HFFc6 (cell line): ENCODE data around the gene MRPL40. TPM values are rescaled to one million over a fixed set of nuclear protein-coding genes. Genes with fewer than 3 reads are reported as not detected.
"Not testable (repeated sequence)": the region's sequence is repeated elsewhere in the genome, so short reads cannot be mapped to it uniquely, and the experiment has no call there.

Experiments
- DNase-seq: peaks from one replicate; pipeline ENCODE4 v3.0.0-alpha.2; 2018
- H3K27ac Mint-ChIP-seq: 2 replicates; pipeline ENCODE4 v1.8.0; 2020; ENCODE audit warnings: mild to moderate bottlenecking, mixed read lengths
- H3K27me3 Mint-ChIP-seq: 2 replicates; pipeline ENCODE4 v1.8.0; 2021; ENCODE audit warnings: mild to moderate bottlenecking, moderate library complexity, mixed read lengths; ENCODE audit not compliant: insufficient read depth
- H3K36me3 Mint-ChIP-seq: 2 replicates; pipeline ENCODE4 v1.8.0; 2021; ENCODE audit warnings: low read depth, mixed read lengths
- H3K4me1 Mint-ChIP-seq: 2 replicates; pipeline ENCODE4 v1.8.0; 2020; ENCODE audit warnings: low read depth, mixed read lengths
- H3K4me3 Mint-ChIP-seq: 2 replicates; pipeline ENCODE4 v1.8.0; 2020; ENCODE audit warnings: mild to moderate bottlenecking, moderate library complexity, mixed read lengths
- H3K9me3 Mint-ChIP-seq: 2 replicates; pipeline ENCODE4 v1.8.0; 2020; ENCODE audit warnings: mild to moderate bottlenecking, mixed read lengths
- CTCF ChIP-seq: fragments of 200-600 bp; sonication (generic); IDR thresholded peaks from 2 replicates; pipeline ENCODE4 v1.5.0; 2021; ENCODE audit warnings: antibody characterized with exemption, mild to moderate bottlenecking
- total RNA-seq, 6 experiments: library from RNA; stranded (reverse); fragmentation: NEBNext Ultra II Directional; extraction: Animal tissue kit (Norgen Biotek cat#: 25700); gene quantifications; 2 replicates in 1 of 6; 3 replicates in 5 of 6; pipeline ENCODE4 v1.2.3, GENCODE V29; 2021

MRPL40 gene
- total RNA-seq, 6 experiments from 2014 or later, result 44.6 to 52.6 (median 47.5) TPM

- no peak for TF ChIP-seq CTCF
- DNase-seq, result no peak
- no peak overlapping the region for H3K27ac Mint-ChIP-seq
- peaks cover 23% of the 10 kb centered on the region; the same call in 1 of the 2 replicates for H3K36me3 Mint-ChIP-seq
- H3K9me3 Mint-ChIP-seq, result no peaks in the 10 kb centered on the region
- H3K27me3 Mint-ChIP-seq, result no peaks in the 10 kb centered on the region
- H3K4me1 Mint-ChIP-seq, result peaks cover 25% of the 10 kb centered on the region
- H3K4me3 Mint-ChIP-seq, result peak overlapping the region; percentile 89; the same call in 1 of the 2 replicates
Measured at GRCh38 chr22:19434401-19434800, 2.1 kb downstream of the MRPL40 start.

- no peaks in the 10 kb centered on the region for H3K9me3 Mint-ChIP-seq
- H3K27ac Mint-ChIP-seq, result peak overlapping the region; percentile 18; the same call in 1 of the 2 replicates
- H3K4me1 Mint-ChIP-seq, result peaks cover 19% of the 10 kb centered on the region
- H3K36me3 Mint-ChIP-seq, result peaks cover 23% of the 10 kb centered on the region; the same call in 1 of the 2 replicates
- DNase-seq, result no peak
- no peaks in the 10 kb centered on the region for H3K27me3 Mint-ChIP-seq
- no peak overlapping the region for H3K4me3 Mint-ChIP-seq
- TF ChIP-seq CTCF, result no peak
Measured at GRCh38 chr22:19434829-19435580, 2.7 kb downstream of the MRPL40 start.

GRCh38 chr22:19436444-19437161 lies 4.3 kb downstream of the MRPL40 start:
- H3K27ac Mint-ChIP-seq, H3K27me3 Mint-ChIP-seq, DNase-seq, H3K4me3 Mint-ChIP-seq, H3K9me3 Mint-ChIP-seq: not testable (repeated sequence)
- Mint-ChIP-seq H3K36me3 (peaks cover 23% of the 10 kb centered on the region; the same call in 1 of the 2 replicates), H3K4me1 (peaks cover 14% of the 10 kb centered on the region)

GRCh38 chr22:19438298-19438697 lies 6.0 kb downstream of the MRPL40 start:
- Mint-ChIP-seq H3K27me3 (no peaks in the 10 kb centered on the region), H3K27ac (no peak overlapping the region), H3K4me1 (peaks cover 5% of the 10 kb centered on the region), H3K9me3 (no peaks in the 10 kb centered on the region), H3K36me3 (peaks cover 23% of the 10 kb centered on the region; the same call in 1 of the 2 replicates), H3K4me3 (no peak overlapping the region)
- TF ChIP-seq CTCF, result no peak
- DNase-seq, result no peak

GRCh38 chr22:19440411-19441195 lies 8.3 kb downstream of the MRPL40 start:
- no peaks in the 10 kb centered on the region for H3K4me1 Mint-ChIP-seq
- DNase-seq, result no peak
- H3K27ac Mint-ChIP-seq, result no peak overlapping the region
- no peak overlapping the region for H3K4me3 Mint-ChIP-seq
- TF ChIP-seq CTCF, result no peak
- H3K36me3 Mint-ChIP-seq, result peaks cover 12% of the 10 kb centered on the region; the same call in 1 of the 2 replicates
- no peaks in the 10 kb centered on the region for H3K9me3 Mint-ChIP-seq
- no peaks in the 10 kb centered on the region for H3K27me3 Mint-ChIP-seq
